Fibroblast of skin of right quadriceps (primary cell): Measurements from ENCODE around the gene PRKAA2.

Source experiments
- DNase-seq: peaks from one replicate; pipeline ENCODE4 v3.0.0-alpha.2; 2013

PRKAA2 gene

DNA sequence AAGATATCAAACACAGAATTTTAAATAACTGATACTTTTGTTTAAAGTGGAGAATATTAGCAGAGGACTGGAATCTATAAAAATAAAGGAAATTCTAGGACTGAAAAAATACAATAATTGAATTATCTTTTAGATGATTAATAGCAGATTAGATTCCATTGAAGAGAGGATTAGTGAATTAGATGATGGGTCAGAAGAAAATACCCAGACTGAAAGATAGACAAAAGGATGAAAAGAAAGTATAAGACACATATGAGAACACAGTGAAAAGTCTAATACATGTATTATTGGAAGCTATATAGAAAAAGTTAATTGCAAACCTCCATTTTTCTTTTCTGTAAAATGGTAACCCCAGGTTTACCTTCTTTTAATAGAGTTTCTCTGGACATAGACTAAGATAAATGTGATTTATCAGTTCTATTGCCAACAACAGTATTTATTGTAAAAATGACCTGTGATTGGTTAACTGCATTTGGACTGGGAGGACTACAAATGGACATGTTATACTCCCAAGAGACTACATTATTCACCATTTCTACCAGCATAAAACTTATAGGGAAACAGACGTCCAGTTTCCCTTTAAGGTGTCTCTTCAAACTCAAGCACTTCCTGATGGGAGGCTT is 11.0 kb downstream of the PRKAA2 start:
- DNase-seq = no peak

- no peak for DNase-seq
These were observed 13.1 kb downstream of the PRKAA2 start for GRCh38 chr1:56658254-56658653.

DNA sequence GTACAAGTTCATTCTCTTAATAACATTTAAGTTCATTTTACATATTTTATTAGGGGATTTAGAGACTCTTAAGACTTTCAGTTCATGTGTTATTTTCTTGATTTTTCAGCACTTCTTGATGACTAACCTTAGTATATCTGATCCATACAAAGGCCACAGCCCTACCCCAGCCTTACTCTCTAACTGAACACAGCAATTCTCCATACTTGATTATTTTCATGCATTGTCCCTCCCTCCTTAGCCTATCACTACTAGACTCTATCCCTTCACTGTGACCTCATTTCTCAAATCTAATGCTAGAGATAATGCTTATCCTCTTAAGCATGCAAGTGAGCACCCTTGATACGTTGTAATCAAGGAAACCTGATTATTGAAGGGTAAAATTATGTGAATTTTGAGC is 15.2 kb downstream of the PRKAA2 start:
- DNase-seq = no peak

DNA sequence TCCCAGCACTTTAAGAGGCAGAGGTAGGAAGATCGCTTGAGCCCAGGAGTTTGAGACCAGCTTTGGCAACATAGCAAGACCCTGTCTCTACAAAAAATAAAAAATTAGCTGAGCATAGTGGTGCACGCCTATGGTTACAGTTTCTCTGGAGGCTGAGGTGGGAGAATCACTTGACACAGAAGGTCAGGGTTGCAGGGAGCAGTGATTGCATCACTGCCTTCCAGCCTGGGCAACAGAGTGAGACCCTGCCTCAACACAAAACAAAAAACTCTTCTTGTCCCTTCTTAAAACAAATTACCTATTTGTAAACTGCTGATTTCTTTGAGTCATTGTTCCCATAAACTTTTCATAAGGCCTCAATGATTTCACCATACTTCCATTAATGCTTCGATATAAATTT is 18.7 kb downstream of the PRKAA2 start:
- DNase-seq = no peak

DNA sequence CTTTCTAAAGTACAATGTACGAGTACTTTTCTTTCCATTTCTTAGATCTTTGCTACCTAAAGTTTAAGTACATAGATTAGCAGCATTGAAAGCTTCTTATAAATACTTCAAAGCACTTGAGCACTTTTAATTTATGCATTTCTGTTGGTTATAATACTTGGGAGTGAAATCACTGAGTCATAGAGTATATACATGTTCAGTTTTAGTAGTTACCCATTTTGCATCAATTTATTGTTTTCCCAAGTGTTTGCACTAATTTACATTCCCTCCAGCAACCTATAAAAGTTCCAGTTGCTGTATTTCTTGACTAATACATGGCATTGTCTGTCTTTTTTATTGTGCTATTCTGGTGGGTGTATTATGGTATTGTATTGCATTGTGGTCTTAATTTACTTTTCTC is 20.3 kb downstream of the PRKAA2 start:
- DNase-seq = no peak

- DNase-seq = no peak
These were observed 21.0 kb downstream of the PRKAA2 start for GRCh38 chr1:56666112-56666608.

DNA sequence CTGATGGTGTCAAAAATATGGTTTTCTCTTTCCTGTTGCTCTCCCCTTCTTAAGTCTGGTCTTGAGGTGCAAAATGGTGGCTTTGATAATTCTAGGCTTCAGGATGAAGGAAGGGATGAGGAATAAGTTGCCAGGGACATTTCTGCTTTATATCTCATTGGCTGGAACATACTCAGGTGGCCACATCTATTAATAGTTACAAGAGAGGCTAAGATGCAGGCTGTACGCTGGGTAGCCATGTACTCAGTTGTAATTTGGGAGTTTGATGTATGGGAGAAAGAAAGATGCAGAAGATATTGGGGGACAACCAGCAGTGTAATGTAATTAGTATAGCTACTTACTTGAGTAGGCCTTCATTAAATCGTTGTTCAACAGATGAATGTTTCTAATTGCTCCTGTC is 25.2 kb downstream of the PRKAA2 start:
- no peak for DNase-seq

- DNase-seq = no peak
These were observed 26.0 kb downstream of the PRKAA2 start for GRCh38 chr1:56671085-56671484.

DNA sequence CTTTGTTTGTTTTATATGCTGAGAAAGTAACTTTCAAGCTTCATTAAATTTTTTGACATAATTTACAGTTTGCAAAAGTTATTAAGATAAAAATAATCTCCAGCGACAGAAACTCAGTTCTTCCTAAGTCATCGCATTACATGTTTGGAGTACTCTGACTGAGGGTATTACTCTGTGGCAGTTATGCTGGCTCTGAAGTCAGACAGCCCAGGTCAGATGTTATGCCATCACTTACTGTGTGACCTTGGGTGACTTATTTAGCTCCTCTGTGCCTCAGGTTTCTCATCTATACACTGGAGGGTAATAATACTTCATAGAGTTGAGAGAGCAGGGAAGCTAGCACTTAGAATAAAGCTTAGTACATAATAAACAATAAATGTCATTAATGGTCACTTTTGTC is 26.4 kb downstream of the PRKAA2 start:
- DNase-seq = no peak

DNA sequence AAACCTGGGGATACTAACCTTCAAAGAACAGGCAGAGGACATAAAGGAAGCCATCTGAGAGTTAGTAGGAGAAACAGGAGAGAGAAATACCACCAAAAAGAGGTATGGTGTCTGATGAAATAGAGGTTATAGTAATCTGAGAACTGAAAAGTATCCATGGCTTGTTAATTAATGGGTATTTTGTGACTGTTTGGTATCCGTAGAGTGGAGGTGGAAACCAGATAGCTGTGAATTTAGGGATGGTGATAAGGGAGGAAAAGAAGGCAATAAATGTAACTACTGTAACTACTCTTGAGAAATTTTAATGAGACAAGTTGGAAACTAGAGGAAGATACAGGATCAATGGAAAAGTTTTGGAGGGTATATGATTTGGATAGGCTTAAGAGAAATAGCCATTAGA is 27.5 kb downstream of the PRKAA2 start:
- no peak for DNase-seq

DNA sequence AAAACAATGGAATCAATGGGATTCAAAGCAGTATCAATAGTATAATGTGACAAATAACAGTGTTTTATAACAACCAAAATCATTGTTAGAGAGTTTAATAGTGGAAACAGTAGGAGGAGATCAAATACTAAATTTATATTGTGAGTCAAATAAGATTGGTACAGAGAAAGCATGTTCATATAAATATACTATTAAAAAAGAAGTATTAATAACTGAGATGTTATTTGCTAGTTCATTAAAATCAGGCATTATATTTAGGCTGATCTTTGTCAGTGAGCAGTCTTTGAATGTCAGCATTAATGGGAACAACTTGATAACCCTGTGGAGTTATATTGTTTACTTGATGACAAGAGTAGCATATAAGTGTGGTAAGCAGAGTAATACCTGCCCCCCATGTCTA is 30.6 kb downstream of the PRKAA2 start:
- no peak for DNase-seq

DNA sequence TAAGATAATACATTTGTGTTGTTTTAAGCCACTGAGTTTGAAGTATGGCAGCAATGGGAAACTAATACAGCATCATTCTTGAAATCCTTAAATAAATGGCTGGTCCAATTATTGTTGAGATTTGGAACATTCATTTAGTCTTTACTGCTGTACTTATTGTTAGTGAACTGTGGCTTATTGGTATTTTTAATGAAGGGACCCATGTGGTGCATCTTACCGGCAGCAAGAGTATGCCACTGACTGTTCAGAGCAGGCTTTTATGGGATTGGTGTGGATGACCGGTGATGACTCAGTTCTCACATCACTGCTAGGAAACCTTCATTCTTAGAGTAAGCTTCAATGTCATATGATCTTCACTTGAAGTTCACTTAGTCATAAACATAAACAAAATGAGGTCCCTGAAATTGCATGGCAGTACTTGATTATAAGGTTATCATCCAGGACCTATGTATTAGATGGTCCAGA is 31.5 kb downstream of the PRKAA2 start:
- DNase-seq = peak; percentile 82

GRCh38 chr1:56683569-56683968 is 38.5 kb downstream of the PRKAA2 start:
- no peak for DNase-seq

DNA sequence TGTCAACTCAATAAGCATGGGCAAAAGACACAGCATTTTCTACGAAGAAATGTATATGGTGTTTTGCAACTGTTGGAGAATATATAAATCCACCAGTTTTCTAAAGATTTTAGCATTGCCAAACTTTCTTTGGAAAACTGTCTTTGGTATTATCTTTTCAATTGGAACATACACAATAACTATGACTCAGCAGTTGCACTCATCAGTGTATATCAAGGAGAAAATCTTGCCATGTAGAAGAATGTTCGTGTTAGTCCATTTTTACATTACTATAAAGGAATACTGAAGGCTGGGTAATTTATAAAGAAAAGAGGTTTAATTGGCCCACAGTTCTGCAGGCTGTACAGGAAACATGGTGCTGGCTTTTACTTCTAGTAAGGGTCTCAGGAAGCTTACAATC is 41.1 kb downstream of the PRKAA2 start:
- DNase-seq = peak; percentile 25

- DNase-seq = peak; percentile 67
These were observed 43.5 kb downstream of the PRKAA2 start for GRCh38 chr1:56688522-56689026.

DNA sequence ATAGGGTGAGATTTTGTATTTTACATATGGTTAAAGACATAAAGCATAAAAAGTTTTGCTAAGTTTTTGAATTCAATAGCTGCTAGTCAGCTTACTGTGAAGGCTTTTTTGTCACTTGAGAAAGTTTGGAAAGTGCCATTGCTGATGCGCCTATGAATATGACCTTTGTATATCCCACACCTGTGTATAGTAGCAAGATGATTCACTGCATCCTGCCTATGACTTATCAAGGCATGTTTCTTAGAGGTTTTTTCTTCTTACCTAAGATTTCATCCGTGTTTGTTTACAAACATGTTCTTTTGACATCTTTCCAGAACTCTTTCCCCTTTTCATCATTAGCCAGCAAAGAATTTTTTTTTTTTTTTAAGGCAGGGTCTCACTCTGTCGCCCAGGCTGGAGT is 51.5 kb downstream of the PRKAA2 start:
- DNase-seq = no peak

DNA sequence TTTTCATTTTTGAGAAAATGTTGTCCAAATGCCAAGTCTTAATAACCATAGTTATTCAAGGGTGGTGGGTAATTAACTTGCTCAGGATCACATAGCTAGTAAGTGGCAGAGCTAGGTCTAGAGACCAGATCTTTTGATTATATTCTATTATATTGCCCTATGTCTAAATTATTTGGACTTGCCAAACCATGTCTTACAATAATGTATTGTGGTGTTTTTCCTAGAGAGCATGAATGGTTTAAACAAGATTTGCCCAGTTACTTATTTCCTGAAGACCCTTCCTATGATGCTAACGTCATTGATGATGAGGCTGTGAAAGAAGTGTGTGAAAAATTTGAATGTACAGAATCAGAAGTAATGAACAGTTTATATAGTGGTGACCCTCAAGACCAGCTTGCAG is 58.6 kb downstream of the PRKAA2 start:
- no peak for DNase-seq

GRCh38 chr1:56707379-56707778 is 62.3 kb downstream of the PRKAA2 start:
- DNase-seq = no peak

DNA sequence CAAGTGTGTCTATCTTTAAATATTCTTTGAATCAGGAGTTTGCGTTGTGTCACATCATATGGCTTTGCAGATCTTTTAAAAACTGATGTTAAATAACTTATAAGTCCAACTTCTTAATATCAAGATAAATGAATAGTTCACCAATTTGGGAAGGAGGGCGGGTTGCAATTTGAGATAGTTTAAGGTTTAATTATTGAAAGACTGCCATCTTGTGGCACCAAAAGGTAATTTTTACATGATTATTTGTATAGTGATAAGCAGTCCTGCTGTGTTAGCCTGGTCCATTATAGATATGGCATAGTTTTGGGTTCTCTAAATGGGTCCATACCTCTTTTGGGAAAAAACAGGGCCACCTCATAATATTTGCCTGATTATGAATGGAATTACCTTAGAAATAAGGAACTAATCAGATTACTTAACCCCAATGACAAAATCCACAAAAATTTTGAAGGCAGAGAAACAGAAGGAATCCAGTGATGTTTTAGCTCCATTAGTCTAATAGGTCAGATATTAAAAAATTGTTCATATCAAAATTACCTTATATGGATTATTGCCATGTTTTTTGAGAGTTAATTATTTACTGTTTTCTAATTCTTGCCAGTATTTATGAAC is 64.3 kb downstream of the PRKAA2 start:
- peak; percentile 66 for DNase-seq

- DNase-seq = no peak
These were observed 64.9 kb downstream of the PRKAA2 start for GRCh38 chr1:56709995-56710394.

DNA sequence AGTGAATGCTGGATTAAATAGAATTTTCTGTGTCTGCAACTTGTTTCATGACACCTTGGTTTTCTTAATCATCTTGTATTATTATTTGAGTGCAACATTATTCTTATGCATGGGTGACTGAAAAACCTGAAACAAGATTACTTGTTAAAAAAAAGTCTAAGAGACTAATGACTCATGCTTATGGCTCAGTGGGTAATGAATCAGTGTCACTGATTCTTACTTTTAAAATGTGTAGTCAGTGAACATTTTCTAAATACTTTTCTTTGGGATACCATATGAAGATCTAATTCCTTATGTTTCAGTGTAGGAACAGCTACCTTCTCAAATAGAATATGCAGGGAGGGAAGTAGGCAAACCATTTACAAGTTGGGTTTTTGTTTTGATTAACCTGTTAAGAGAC is 65.5 kb downstream of the PRKAA2 start:
- peak; percentile 84 for DNase-seq

GRCh38 chr1:56712150-56712549 is 67.0 kb downstream of the PRKAA2 start:
- no peak for DNase-seq

DNA sequence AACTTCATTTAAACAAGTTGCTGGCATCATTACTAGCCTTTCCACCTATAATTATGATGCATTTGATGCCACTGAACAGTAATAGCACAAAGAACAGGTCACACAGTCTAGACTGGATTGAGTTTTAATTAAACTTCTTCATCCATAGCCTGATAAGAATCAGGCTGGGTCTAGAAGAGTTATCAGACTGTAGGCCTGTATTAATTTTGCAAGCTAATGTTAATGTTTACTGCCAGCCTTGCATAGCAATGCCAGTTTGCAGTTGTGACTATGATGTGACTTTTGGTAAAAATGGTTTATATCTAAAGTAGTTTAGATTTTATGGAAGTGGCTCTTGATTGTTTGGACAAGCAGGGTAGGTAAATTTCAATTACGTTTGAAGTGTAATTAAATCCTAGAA is 68.0 kb downstream of the PRKAA2 start:
- DNase-seq = no peak

GRCh38 chr1:56715156-56715555 is 70.0 kb downstream of the PRKAA2 start:
- DNase-seq = peak; percentile 57

- no peak for DNase-seq
These were observed 74.1 kb downstream of the PRKAA2 start for GRCh38 chr1:56719171-56719570.
